Bronchial epithelial cell (primary cell): ENCODE results near the gene POU3F1. TPM values are rescaled to one million over a fixed set of nuclear protein-coding genes. Genes with fewer than 3 reads are reported as not detected.

Source experiments
- DNase-seq: peaks from one replicate; pipeline ENCODE4 v3.0.0-alpha.2; 2010; ENCODE audit warnings: low read depth
- FAIRE-seq: peaks from 2 replicates; lab custom pipeline; 2011; peaks lifted over from hg19 to GRCh38; lab: Jason Lieb, UNC
- H3K27me3 ChIP-seq: 2 replicates; pipeline ENCODE4 v1.5.1; 2011; ENCODE audit warnings: low read length; ENCODE audit not compliant: control insufficient read depth, insufficient read depth
- H3K36me3 ChIP-seq: 2 replicates; pipeline ENCODE4 v1.5.1; 2011; ENCODE audit warnings: low read length; ENCODE audit not compliant: control insufficient read depth, insufficient read depth
- H3K4me3 ChIP-seq: 2 replicates; pipeline ENCODE4 v1.5.1; 2011; ENCODE audit warnings: mild to moderate bottlenecking, low read depth, low read length, control low read depth
- total RNA-seq: library from RNA; depleted of rRNA; stranded (reverse); fragments of >200 nt; gene quantifications from 2 replicates; pipeline ENCODE4 v1.2.1, GENCODE V29; 2014
- TF ChIP-seq, protein P1 (sequence below): IDR thresholded peaks from 2 replicates; pipeline ENCODE4 v1.5.1; 2011; ENCODE audit warnings: mild to moderate bottlenecking, moderate library complexity, low read length, control low read depth, inconsistent platforms; ENCODE audit not compliant: insufficient read depth, severe bottlenecking

POU3F1 gene
- total RNA-seq, 1 donor from 2014 or later, result under 0.01 TPM

DNA sequence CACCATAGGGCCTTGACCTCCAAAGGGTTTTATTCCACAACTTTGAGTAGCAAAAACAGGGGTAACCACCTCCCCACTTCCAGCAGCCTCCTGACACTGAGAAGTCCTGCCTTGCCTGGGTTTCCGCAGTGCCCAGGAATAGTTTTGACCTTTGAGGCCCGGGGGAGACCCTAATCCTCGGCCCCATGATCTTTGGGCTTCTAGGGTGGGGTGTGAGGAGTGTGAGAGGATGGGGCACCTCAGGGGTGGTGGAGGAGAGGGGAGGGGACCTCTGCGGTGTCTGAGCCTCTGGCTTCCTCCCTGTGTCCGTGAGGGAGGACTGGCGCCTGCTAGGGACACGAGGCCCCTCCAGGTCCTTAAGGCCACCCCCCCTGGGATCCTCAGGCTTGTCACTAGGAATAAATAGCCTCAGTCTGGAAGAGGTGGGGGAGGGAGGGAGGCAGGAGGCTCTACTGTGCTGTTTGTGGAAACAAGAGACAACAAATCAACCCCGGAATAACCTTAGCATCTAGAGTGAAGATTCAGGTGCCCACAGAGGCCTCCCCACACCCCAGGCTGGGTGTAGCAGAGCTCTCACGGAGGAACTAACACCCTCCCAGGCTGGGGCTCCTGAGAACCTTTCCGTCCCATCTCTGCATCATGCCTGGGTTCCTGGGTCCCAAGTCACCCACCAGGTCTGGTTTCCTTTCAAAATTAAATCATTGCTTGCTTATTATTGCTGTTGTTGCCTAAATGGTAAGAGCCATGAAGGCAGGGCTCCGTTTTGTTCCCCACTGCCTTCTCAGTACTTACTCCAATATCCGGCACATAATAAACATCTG, 40.4 kb downstream of the POU3F1 start:
- H3K36me3 ChIP-seq, result no peaks in the 10 kb centered on the region
- TF ChIP-seq, protein P1, sequence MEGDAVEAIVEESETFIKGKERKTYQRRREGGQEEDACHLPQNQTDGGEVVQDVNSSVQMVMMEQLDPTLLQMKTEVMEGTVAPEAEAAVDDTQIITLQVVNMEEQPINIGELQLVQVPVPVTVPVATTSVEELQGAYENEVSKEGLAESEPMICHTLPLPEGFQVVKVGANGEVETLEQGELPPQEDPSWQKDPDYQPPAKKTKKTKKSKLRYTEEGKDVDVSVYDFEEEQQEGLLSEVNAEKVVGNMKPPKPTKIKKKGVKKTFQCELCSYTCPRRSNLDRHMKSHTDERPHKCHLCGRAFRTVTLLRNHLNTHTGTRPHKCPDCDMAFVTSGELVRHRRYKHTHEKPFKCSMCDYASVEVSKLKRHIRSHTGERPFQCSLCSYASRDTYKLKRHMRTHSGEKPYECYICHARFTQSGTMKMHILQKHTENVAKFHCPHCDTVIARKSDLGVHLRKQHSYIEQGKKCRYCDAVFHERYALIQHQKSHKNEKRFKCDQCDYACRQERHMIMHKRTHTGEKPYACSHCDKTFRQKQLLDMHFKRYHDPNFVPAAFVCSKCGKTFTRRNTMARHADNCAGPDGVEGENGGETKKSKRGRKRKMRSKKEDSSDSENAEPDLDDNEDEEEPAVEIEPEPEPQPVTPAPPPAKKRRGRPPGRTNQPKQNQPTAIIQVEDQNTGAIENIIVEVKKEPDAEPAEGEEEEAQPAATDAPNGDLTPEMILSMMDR, result no peak
- H3K4me3 ChIP-seq, result no peak overlapping the region
- DNase-seq (no peak), FAIRE-seq (no peak)
- H3K27me3 ChIP-seq, result no peaks in the 10 kb centered on the region

DNA sequence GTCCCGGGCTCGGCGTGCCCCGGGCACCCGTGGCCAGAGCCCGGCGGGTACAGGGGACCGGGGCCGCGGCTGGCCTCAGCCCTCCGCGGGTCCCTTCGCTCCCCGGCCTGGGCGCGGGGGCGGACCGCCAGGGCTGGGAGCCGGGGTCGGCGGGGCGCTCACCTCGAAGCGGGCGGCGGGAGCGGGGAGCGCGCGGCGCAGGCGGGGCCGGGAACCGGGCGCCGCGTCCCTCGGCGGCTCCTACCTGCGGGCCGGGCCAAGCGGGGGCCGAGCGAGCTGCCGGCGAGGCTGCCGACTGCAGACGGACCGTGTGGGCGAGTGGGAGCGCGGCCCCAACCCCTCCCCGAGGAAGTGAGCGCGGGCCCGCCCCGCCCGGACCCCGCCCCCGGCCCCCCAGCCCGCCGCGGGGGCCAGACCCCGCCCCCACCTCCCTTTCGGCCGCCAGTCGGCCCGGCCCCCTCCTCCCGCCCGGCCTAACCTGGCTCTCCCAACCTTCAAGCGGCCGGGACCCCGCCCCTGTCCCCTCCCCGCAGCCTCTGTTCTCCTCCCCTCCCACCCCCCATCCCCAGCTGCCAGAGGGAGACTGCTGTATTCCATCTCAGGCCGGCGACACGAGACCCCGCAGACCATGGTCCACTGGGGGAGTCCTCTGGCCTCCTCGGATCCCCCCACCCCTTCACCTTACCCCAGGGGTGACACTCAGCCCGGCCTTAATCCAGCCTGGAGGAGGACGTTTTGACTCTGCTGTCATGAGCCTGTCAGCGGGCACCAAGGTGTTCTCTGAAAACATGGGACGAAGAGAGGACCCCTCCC, 41.2 kb downstream of the POU3F1 start, which contains the start of gene FHL3:
Gene FHL3 (minus strand): TSS at position 320 of the 813 bp plus-strand sequence. CDS start 6,102 bp downstream, outside the sequence.
- H3K27me3 ChIP-seq, result no peaks in the 10 kb centered on the region
- peak within 1 kb of the TSS; percentile 42 for H3K4me3 ChIP-seq
- DNase-seq, result no peak
- FAIRE-seq, result no peak
- TF ChIP-seq, protein P1, result no peak
- no peaks in the 10 kb centered on the region for H3K36me3 ChIP-seq

DNA sequence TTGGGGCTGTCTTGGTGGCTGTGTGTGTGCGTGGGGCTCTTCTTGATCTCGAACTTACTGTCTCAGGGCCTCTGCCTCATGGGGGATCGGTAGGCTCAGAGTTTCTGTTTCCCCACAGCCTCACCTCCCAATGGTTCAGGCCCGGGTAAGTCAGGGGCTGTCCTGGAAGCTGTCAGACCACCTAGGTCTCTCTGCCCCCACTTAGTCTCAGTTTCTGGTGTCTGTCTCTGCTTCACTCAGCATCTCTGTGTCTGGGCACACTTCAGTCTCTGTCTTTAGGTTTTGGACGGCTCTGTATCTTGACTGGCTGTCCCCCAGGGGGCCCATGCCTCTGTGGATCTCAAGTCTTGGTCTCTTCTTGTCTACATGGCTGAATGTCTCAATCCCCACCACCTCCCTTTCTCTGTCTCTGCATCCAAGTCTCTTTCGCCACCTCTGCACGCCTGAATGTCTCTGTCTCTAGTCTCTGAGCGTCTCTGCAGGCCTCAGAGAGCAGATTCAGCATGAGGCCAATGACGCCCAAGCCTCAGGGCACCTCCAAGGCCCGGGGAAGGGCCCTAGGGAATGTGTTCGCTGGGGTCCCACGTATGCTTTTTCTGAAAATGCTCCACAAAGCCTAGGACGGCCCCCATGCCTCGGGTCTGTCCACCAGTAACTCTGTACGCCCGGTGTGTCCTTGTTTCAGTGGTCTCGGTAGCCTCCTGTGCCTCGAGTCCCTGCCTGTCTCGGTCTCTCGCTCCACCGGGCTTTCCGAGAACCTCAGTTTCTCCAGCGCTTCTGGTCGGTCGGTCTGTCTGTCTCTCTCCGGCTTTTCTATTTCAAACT, 42.1 kb downstream of the POU3F1 start:
- DNase-seq (no peak), FAIRE-seq (peak; percentile 7)
- H3K36me3 ChIP-seq, result no peaks in the 10 kb centered on the region
- peak overlapping the region; percentile 42 for H3K4me3 ChIP-seq
- TF ChIP-seq, protein P1, result no peak
- no peaks in the 10 kb centered on the region for H3K27me3 ChIP-seq

DNA sequence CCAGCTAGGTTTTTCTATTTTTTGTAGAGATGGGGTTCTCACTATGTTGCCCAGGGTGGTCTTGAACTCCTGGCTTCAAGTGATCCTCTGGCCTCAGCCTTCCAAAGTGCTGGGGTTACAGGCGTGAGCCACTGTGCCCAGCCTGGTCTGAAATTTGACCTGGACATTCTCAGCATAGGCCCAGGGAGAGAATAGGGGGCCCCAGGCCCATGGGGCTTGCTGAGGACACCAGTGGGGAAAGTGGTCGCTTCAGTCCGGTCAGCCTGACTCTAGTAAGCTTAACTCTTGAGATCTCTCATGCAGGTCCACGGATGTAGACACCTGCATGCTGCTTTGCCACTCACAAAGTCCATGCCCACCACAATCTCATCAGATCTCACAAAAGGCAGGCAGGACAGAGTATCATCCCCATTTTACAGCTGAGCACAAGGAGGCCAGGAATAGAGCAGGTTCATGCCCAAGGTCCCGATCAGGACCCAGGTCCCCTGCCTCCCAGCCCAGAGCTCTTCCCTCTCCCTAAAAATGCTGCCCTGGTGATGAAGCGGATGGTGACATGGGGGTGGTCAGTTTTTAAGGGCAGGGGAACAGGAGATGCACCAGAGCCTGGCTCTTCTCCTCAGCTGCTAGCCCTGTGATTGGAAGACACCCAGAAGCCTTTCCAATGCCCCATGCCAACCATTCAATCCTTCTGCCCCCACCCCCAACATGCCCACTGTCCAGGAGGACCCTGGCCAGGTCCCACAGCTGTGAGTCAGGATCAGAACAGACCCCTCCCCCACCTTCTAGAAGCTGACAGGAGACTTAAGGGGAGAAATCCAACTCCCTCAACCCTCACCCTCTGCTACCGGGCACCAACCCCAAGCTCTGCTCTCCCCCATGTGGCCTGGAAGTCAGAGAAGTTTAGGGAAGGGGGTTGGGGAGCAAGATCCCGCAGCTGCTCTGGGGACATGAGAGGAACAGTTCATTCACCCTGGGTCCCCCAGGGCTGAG, 43.0 kb downstream of the POU3F1 start:
- DNase-seq (no peak), FAIRE-seq (no peak)
- TF ChIP-seq, protein P1, result no peak
- Histone ChIP-seq H3K4me3 (peak overlapping the region; percentile 42), H3K27me3 (no peaks in the 10 kb centered on the region), H3K36me3 (no peaks in the 10 kb centered on the region)
